Right renal pelvis (tissue), 4 donors: ENCODE measurements around the gene MPPE1. TPM values are rescaled to one million over a fixed set of nuclear protein-coding genes. Genes with fewer than 3 reads are reported as not detected.
"Not testable (repeated sequence)": the region's sequence is repeated elsewhere in the genome, so short reads cannot be mapped to it uniquely, and the experiment has no call there.

Source experiments
- DNase-seq, 4 donors: peaks; one replicate each; pipeline ENCODE4 v3.0.0-alpha.2; 2013; ENCODE audit warnings: low read depth in 4 of 4, low spot score in 3 of 4, missing footprints in 1 of 4
- polyA plus RNA-seq, 4 donors: library from polyadenylated mRNA; unstranded; fragments of 120-200 nt; gene quantifications; one replicate each; pipeline ENCODE4 v1.2.1, GENCODE V29; 2013; ENCODE audit not compliant: insufficient read length in 4 of 4

MPPE1 gene, protein sequence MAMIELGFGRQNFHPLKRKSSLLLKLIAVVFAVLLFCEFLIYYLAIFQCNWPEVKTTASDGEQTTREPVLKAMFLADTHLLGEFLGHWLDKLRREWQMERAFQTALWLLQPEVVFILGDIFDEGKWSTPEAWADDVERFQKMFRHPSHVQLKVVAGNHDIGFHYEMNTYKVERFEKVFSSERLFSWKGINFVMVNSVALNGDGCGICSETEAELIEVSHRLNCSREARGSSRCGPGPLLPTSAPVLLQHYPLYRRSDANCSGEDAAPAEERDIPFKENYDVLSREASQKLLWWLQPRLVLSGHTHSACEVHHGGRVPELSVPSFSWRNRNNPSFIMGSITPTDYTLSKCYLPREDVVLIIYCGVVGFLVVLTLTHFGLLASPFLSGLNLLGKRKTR
- 10 to 100 TPM; 40.6 to 51.9 (median 43.8) TPM for polyA plus RNA-seq

- peak; percentile 78 to 83 (median 80) for DNase-seq
These were observed at the start of gene MPPE1 for GRCh38 chr18:11908182-11909060. MPPE1 (minus strand) TSS chr18:11908317; CDS start chr18:11897264, 11,053 bp downstream.

- DNase-seq: no peak
These were observed 49.5 kb upstream of the MPPE1 start for GRCh38 chr18:11957636-11958035.

GRCh38 chr18:11956371-11957308 is 48.5 kb upstream of the MPPE1 start:
- DNase-seq: no peak

GRCh38 chr18:11955239-11956029 is 47.3 kb upstream of the MPPE1 start:
- no peak for DNase-seq

DNA sequence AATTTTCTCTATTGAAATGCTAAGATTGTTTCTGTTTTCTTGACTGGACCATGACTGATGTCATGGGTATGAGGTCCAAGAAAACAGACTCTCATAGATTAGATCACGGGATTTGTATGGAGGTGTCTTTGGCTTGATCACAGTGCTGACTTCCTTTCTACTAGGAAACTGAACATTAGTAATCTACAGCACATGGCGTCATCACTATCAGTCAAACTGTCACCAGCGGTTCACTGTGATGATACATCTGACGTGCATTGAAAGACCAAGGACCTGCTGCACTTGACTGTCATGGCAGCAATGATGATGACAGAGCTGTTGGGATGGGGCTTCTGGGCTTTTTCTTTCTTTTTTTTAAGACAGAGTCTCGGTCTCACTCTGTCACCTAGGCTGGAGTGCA is 45.0 kb upstream of the MPPE1 start:
- DNase-seq: no peak

GRCh38 chr18:11951390-11951851 is 43.3 kb upstream of the MPPE1 start:
- no peak for DNase-seq

DNA sequence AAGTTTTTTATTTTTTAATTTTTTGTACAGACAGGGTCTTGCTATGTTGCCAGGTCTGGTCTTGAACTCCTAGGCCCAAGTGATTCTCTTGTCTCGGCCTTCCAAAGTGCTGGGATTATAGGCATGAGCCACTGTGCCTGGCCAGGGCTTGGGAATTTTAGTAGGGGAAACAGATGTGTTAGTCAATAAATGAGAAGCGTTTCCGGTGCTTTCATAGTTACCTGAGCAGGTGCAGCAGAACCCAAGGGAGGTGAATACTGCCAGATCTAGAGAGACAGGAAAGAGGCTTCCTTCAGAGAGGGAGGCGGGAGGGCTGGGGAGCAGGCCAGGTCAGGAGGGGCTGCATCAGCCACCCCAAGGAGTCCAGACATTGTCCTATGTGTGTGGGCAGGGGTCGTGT is 42.7 kb upstream of the MPPE1 start:
- DNase-seq: no peak

- DNase-seq: no peak
These were observed 40.9 kb upstream of the MPPE1 start for GRCh38 chr18:11948852-11949523.

GRCh38 chr18:11947214-11948191 is 39.4 kb upstream of the MPPE1 start:
- DNase-seq: peak; percentile 59 to 72 (median 68)

DNA sequence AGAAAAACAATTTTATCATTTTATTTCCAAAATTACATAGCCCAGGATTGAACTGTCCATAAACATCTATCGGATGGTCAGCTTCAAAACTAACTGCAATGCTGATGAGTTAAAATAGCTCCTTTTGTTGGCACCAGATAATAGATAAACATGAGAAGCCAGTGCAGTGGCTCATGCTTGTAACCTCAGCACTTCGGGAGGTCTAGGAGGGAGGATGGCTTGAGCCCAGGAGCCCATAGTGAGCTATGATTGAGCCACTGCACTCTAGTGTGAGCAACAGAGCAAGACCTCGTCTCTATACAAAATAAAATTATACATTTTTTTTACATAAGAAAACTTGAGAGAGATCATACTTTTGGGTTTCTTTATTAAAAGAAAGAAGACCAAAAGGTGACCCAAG is 38.6 kb upstream of the MPPE1 start:
- DNase-seq: no peak

GRCh38 chr18:11945834-11946659 is 37.9 kb upstream of the MPPE1 start:
- not testable (repeated sequence) for DNase-seq

- no peak for DNase-seq
These were observed 36.7 kb upstream of the MPPE1 start for GRCh38 chr18:11944786-11945185.

GRCh38 chr18:11944252-11944651 is 36.1 kb upstream of the MPPE1 start:
- DNase-seq: no peak

DNA sequence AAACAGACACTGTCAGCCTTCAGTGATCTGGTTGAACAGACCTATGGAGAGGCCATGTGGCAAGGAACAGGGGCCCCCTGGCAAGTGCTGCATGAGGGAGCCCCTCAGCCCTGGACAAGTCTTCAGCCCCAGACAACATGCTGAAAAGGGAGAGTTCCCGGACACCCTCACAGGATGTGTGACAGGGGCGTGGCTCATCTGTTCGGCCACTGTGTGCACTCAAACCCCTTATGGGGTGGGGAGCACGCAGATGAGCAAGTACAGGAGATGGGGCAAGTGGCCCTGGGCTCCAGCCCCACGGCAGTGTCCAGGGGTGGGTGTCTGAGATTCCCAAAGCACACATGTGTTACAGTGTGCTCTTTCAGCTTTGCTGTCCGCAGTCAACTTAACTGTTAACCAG is 35.4 kb upstream of the MPPE1 start:
- DNase-seq: no peak

GRCh38 chr18:11940956-11941355 is 32.8 kb upstream of the MPPE1 start:
- no peak for DNase-seq

- DNase-seq: peak in 3 of 4 donors; percentile 44 to 63 (median 56)
These were observed 29.9 kb upstream of the MPPE1 start for GRCh38 chr18:11937874-11938478.
